HFF-Myc (cell line): ENCODE measurements around the gene CPEB1.

Experiments used
- DNase-seq: peaks from one replicate; pipeline ENCODE4 v3.0.0-alpha.2; 2011; ENCODE audit warnings: low read depth; ENCODE audit errors: extremely low read depth
- H3K4me3 ChIP-seq: replicated peaks from 2 replicates; pipeline ENCODE4 v1.5.1; 2011; ENCODE audit warnings: low read depth, mild to moderate bottlenecking, control low read depth, low read length
- TF ChIP-seq, protein P1 (sequence below): IDR thresholded peaks from 2 replicates; pipeline ENCODE4 v1.5.1; 2012; ENCODE audit warnings: mild to moderate bottlenecking, low read depth, low read length, control low read depth; ENCODE audit errors: missing control alignments

The CPEB1 gene

GRCh38 chr15:82647045-82647834, at the start of gene CPEB1:
Gene CPEB1 (minus strand): TSS chr15:82647363. CDS start chr15:82628459, 18,904 bp downstream.
- H3K4me3 ChIP-seq: peak within 1 kb of the TSS; percentile 23
- TF ChIP-seq, protein P1, sequence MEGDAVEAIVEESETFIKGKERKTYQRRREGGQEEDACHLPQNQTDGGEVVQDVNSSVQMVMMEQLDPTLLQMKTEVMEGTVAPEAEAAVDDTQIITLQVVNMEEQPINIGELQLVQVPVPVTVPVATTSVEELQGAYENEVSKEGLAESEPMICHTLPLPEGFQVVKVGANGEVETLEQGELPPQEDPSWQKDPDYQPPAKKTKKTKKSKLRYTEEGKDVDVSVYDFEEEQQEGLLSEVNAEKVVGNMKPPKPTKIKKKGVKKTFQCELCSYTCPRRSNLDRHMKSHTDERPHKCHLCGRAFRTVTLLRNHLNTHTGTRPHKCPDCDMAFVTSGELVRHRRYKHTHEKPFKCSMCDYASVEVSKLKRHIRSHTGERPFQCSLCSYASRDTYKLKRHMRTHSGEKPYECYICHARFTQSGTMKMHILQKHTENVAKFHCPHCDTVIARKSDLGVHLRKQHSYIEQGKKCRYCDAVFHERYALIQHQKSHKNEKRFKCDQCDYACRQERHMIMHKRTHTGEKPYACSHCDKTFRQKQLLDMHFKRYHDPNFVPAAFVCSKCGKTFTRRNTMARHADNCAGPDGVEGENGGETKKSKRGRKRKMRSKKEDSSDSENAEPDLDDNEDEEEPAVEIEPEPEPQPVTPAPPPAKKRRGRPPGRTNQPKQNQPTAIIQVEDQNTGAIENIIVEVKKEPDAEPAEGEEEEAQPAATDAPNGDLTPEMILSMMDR: peak; percentile 11
- DNase-seq: no peak

GRCh38 chr15:82692171-82692570, 45.0 kb upstream of the CPEB1 start:
- TF ChIP-seq, protein P1: no peak
- H3K4me3 ChIP-seq: no peak overlapping the region
- DNase-seq: no peak

GRCh38 chr15:82689147-82689546, 42.0 kb upstream of the CPEB1 start:
- no peak for DNase-seq
- H3K4me3 ChIP-seq: no peak overlapping the region
- TF ChIP-seq, protein P1: no peak

- TF ChIP-seq, protein P1: no peak
- no peak overlapping the region for H3K4me3 ChIP-seq
- DNase-seq: no peak
Measured at GRCh38 chr15:82688691-82689090, 41.5 kb upstream of the CPEB1 start.

- DNase-seq: no peak
- TF ChIP-seq, protein P1: no peak
- H3K4me3 ChIP-seq: no peak overlapping the region
Measured at GRCh38 chr15:82681371-82681770, 34.2 kb upstream of the CPEB1 start.

DNA sequence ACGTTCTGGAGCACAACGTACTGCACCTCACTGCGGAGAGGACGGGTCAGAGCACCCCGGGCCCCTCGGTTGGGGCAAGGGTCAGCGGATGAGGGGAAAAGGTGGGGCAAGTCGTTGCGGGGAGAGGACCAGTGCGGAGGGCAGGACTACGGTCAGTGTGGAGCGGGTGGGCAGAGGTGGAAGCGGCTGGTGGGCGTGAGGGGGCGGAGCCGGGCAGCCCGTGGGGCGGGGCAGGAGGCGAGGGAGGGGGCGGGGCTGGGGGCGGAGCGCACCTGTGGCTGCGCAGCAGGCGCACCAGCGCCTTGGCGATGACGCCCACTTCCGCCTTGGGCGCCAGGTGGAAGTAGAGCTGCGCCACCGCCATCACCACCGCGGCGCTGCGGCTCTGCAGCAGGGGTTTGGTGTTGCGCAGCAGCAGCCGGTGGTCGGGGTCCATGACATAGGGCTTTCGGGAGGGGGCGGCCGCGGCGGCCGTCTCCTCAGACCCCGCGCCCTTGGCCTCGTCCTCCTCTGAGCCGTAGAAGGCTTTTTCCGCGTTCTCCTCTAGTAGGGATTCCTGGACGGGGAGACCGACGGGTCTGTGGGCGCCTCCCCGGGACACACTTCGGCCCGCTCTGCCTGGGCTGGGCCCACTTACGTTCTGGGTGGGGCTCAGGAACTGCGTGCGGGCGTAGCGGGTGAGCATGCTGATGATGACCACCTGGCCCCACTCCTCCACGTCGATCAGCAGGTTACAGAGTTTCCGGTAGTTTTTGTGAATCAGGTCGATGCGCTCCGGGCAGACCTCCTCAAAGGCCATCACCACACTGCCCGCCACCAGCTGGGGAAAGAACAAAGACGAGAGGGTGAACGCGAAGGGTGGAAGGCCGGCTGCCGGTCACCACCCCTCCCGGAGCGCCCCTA, 33.3 kb upstream of the CPEB1 start:
- H3K4me3 ChIP-seq: no peak overlapping the region
- DNase-seq: no peak
- TF ChIP-seq, protein P1: no peak
